T47D (cell line): ENCODE data around the gene MRPS6.

Source experiments
- DNase-seq, 2 experiments: peaks; one replicate each; pipeline versions ENCODE4 v3.0.0 to v3.0.0-alpha.2; 2011 to 2012; ENCODE audit warnings: low read depth in 1 of 2, low spot score in 1 of 2
- JUND ChIP-seq: IDR thresholded peaks from 2 replicates; pipeline ENCODE4 v1.6.1; 2012; ENCODE audit warnings: low read depth
- in situ Hi-C: cut with HindIII; loops from 2 replicates; pipeline ENCODE4 v1.10.0; 2016; ENCODE audit warnings: low sequenced_read_pairs, low pct_unique_long_range_greater_than_20kb

Gene MRPS6

GRCh38 chr21:34073032-34073748 lies at the start of gene MRPS6, which contains the start of gene SLC5A3:
TSS of gene MRPS6 (plus strand) at chr21:34073578. CDS start at chr21:34073701, 123 bp downstream.
TSS of gene SLC5A3 (plus strand) at chr21:34073578. CDS start at chr21:34095199, 21,621 bp downstream.
- DNase-seq: peak; percentile 60 to 92
- in situ Hi-C loops: loop anchor here (25.0 kb wide), 1 partner anchor 111 kb away; no protein-coding TSS in a partner anchor
- no peak for TF ChIP-seq JUND

- DNase-seq: no peak
These were observed 49.5 kb upstream of the MRPS6 start for GRCh38 chr21:34023691-34024373.

GRCh38 chr21:34024374-34024693 lies 49.0 kb upstream of the MRPS6 start:
- no peak for TF ChIP-seq JUND
- in situ Hi-C loops: no loop called here
- no peak for DNase-seq

More at GRCh38 chr21:34023691-34024373, 49.5 kb upstream of the MRPS6 start:
- TF ChIP-seq JUND: no peak
- in situ Hi-C loops: no loop called here

- no peak for TF ChIP-seq JUND
- no peak for DNase-seq
- in situ Hi-C loops: no loop called here
These were observed 45.5 kb upstream of the MRPS6 start for GRCh38 chr21:34027721-34028461.

- in situ Hi-C loops: no loop called here
- peak; percentile 55 to 93 for DNase-seq
- no peak for TF ChIP-seq JUND
These were observed 43.4 kb upstream of the MRPS6 start for GRCh38 chr21:34029743-34030528.

- in situ Hi-C loops: no loop called here
- DNase-seq: no peak
- TF ChIP-seq JUND: no peak
These were observed 41.5 kb upstream of the MRPS6 start for GRCh38 chr21:34031835-34032370.

- in situ Hi-C loops: no loop called here
- peak in 1 of 2 experiments; percentile 33 for DNase-seq
These were observed 38.9 kb upstream of the MRPS6 start for GRCh38 chr21:34034369-34035014.

GRCh38 chr21:34035619-34036354 lies 37.6 kb upstream of the MRPS6 start:
- in situ Hi-C loops: no loop called here
- no peak for TF ChIP-seq JUND
- DNase-seq: no peak

More at GRCh38 chr21:34034369-34035014, 38.9 kb upstream of the MRPS6 start:
- TF ChIP-seq JUND: no peak

- no peak for DNase-seq
- in situ Hi-C loops: no loop called here
- TF ChIP-seq JUND: no peak
These were observed 36.2 kb upstream of the MRPS6 start for GRCh38 chr21:34037009-34037795.

GRCh38 chr21:34039678-34040382 lies 33.5 kb upstream of the MRPS6 start:
- no peak for TF ChIP-seq JUND

More at GRCh38 chr21:34039678-34040382, 33.5 kb upstream of the MRPS6 start:
- in situ Hi-C loops: no loop called here
- DNase-seq: no peak
